ENCODE results near the gene ETV6.

The ETV6 gene

DNA sequence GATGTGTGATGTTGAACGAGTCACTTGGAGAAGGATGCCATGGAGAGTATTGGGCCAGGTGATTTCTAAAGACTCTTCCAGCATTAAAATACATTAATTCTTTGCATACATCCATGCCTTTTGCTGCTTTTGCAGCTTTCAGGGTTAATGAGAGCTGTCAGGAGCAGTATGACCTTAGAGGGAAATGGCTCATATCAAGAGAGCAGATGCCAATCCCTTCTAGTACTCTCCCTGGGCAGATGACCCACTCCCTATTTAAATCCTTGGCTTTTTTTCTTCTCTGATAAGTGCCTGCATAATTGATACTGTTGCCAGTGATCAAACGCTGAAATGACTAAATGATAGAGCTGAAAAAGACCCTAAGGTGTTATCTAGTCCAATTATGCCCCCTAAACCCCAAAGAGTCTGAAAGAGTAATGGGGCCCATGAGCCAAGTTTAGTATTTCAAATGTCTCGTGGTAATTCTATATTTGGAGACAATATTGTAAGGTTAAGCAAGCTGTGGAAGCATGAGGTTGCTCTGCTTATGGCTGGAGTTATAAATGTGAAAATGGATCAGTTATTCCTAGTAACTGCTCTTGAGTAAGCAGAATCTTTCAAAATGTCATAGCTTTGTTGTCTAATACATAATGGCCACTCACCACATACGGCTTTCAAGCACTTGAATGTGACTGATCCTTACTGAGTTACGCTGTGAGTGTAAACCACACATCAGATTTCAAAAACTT, 137.3 kb downstream of the ETV6 start:
- DNase-seq, result no peak

DNA sequence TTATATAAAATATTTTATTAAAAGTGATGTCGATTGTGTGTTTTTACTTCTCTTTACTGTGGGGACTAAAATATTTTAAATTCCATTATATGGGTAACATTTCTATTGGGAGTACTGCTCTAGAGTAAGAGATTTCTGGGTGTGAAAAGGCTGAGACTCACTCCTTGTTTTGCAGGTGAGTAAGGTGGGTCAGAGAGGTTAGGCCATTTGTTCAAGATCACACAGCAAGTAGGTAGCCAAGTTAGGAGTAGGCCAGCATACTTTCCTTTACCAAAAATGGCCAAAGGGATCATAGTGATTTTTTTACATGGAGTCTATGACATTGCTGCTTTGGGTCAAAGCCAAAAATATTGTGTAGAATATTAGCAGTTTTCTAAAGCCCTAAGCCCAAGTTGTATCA, 138.0 kb downstream of the ETV6 start:
- DNase-seq, result no peak

GRCh38 chr12:11787933-11788849, 138.7 kb downstream of the ETV6 start:
- DNase-seq, result no peak

DNA sequence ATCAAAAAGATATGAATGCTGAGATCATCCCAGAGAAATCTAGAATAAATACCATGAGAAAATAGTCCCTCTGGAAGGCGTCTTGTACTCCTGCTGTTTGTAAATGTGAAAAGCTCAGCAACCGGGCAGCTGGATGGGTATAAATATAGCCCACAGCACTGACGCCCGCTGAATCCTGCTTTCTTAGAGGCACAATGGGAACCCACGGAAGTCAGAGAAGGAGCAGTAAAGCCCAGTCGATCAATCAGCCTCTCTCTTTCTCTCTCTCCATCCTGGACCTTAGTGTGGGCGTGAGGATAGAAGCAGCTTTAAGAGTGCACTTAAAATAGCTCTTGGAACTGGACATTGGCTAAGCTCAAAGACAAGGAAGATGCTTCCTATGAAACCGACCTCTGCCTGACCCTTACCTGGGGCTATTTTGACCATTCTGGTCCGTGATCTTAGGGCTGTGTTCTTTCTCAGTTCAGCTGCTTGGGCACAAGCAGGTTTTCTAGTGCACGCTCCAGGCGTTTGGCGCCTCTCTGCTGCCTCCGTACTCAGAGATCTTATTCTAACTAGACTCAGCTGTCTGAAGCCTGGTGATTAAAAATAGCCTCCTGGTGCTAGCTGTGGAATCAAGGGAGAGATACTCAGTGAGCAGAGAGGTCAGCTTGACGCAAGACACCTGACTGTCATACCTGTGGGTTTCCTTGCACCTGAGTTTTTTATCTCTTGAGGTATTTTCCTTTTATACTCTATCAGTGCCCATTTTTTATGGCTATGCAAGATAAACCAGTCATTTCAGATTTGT, 144.6 kb downstream of the ETV6 start:
- DNase-seq, result no peak

- no peak for DNase-seq
Measured at GRCh38 chr12:11794751-11795150, 145.3 kb downstream of the ETV6 start.

DNA sequence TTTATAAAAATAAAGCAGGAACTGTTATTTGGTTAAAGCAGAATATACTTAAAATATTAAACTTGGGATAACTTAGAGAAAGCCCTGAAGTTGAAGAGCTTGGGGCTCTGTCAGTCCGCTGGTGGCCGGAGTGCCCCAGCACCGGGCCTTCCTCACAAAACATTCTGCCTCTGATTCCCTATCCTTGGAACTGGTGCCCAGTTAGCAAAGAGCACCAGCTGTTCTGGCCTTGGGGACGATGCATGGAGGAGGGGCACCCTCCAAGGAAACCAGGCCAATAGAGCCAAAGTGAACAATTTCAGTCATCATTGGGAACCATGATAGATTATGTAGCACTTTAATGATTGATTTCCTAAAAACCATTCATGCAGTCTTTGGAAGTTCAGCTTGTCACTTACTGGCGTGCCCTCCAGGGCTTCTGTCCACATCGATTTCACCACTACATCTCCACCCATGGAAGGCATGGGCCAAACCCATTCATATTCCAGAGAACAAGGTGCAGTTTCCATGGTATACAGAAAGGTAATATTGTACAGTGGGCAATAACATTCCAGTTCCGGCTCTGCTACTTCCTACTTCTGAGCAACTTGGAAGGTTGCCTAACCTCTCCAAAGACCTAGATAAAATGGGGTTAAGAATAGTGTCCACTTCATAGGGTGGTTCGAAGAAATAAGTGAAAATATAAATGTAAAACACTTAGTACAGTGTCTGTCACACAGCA, 145.9 kb downstream of the ETV6 start:
- no peak for DNase-seq

GRCh38 chr12:11795913-11796459, 146.5 kb downstream of the ETV6 start:
- no peak for DNase-seq

GRCh38 chr12:11797317-11797913, 147.9 kb downstream of the ETV6 start:
- no peak for DNase-seq

- DNase-seq, result no peak
Measured at GRCh38 chr12:11798006-11798708, 148.7 kb downstream of the ETV6 start.

- DNase-seq, result no peak
Measured at GRCh38 chr12:11798856-11799501, 149.5 kb downstream of the ETV6 start.

- DNase-seq, result no peak
Measured at GRCh38 chr12:11799502-11799873, 150.0 kb downstream of the ETV6 start.

DNA sequence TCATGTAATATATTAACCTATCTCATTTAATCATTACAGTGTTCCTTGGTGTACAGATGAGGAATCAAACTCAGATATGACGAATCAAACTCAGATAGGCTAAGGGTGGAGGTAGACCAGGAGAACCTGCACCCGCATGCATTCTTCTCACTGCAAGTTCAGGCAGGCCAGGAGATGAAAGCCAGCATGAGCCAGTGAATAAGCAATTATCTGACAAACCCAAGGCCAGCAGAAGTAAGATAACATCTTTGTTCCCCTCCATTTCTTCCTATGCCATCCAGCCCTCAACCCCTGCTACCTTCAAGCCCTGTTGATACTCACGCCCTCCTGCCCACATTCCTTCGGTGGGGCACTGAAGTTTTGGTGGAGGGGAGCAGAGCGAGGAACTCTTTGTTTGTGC, 152.2 kb downstream of the ETV6 start:
- DNase-seq, result no peak

DNA sequence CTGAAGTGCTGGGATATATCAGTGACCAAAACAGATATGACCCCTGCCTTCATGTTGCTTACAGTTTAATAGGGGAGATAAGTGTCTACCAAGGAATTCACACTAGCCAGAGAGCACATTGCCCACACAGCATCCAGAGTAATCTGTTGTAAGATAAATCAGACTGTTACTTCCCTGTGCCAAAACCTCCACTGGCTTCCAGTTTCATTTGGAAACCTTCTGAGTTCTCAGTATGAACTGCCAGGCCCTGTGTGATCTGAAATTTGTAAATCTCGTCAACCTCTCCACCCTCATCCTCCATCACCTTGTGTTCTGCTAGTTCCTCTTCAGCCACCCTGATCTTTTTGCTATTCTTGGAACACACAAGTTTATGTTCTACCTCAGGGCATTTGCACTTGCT, 154.7 kb downstream of the ETV6 start:
- no peak for DNase-seq

- no peak for DNase-seq
Measured at GRCh38 chr12:11805043-11805442, 155.6 kb downstream of the ETV6 start.

GRCh38 chr12:11805680-11806079, 156.2 kb downstream of the ETV6 start:
- no peak for DNase-seq

GRCh38 chr12:11807458-11807857, 158.0 kb downstream of the ETV6 start:
- DNase-seq, result no peak

GRCh38 chr12:11808931-11809330, 159.5 kb downstream of the ETV6 start:
- DNase-seq, result no peak

GRCh38 chr12:11810206-11810545, 160.7 kb downstream of the ETV6 start:
- DNase-seq, result no peak

DNA sequence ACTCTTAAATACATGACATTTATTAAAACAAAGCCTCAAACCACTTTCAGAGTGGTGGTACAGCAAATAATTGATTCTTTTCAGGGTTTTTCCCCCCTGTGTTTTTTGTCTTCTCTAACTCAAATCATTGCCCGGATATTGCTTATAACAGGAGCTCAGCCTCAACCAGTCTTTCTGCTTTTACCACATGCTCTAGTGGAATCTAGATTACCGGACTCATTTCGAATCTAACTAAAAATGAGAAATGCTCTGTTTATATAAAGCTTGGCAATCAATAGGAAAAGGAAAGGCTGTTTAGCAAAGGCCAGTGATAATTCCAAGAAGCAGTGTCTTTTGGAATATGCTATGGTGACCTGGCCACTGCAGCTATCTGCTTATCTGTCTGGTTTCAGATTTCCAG, 161.5 kb downstream of the ETV6 start:
- no peak for DNase-seq

- no peak for DNase-seq
Measured at GRCh38 chr12:11812241-11812585, 162.7 kb downstream of the ETV6 start.
